ENCODE measurements around the gene LSM3.
"Not testable (repeated sequence)": the region's sequence is repeated elsewhere in the genome, so short reads cannot be mapped to it uniquely, and the experiment has no call there.

The LSM3 gene

DNA sequence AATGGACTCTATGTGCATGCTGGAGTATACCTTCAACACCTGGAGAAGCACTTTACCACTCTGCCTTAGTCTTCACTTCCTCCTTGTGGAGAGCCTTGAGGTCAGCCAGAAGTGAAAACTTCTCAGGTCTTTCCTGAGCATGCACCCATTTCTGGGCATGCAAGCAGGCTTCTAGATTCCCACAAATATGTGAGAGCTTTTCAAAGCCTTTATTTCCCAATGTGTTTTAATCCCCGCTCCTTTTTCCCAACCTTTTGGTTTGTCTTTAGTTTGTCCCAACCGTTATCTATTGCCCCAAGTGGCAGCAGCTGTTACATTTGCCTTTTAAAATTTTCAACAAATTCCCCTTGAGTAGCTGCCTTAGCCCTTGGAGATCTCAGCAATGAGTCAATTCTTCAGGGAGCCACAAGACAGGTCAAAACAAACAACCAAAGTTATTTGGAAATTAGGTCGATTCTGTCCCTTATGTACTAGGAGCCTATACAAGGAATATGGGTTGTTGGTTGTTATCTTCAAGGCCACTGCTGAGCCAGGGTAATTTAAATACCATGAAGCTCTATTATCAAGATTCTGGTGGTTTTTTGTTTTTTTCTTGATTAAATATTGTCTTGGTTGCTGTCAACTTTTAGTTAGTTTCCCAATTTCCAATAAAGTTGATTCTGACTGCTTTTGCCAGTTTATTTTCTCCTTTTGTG is 44.4 kb downstream of the LSM3 start:
- no peak for DNase-seq (ENCODE audit: low spot score)

DNA sequence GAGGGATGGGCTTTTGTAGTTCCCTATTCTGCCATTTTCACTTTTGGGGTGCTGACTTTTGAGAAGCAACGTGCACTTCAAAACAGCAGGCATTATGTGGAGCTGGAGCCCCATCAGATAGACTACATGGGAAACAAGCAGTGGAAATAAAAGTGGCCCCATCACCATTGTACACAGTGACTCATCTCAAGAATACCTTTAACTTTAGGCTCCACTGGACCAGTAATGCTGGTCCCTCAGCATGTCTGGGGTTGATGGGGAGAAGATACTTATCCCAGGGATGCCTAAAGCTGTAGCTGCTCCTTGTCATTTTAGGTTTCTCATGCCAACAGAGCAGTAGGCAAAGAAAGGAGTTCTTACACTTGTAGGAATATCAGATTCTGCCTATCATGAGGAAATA is 45.0 kb downstream of the LSM3 start:
- no peak for DNase-seq (ENCODE audit: low spot score)

DNA sequence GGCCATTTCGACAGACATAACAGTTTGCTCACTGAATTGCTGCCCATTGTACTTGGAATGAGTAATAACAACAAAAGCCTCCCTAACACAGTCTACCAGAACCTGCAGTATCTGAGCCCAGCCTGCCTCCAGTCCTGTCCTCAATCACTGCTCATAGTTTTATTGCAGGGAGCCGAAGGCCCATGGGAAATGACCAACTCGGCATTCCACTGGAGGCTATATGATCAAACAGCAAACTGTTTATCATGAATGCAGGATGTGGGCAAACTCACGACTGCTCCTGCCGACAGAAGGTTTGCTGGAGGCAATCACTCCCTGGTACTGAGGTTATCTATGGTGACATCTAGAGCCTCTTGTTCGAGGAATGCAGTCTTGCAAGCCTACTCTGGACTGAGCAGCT is 46.3 kb downstream of the LSM3 start:
- no peak for DNase-seq (ENCODE audit: low spot score)

DNA sequence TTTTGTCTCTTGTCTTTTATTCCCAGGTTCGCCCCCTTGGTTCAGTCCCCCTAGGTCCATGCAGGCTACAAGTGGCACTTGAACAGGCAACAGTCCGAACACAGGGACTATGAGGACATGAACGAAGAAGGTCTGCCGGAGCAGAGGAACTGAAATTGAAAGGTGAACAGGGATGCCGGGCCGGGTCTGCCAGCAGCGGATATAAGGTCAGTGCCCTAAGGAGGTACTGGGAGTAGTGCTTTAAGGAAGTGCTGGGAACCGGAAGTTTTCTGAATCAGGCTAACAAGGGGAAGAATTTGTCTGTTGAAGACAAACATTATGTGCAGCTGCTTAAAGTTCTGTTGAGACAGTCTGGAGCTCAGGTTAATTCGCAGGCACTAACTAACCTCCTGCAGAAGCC is 46.8 kb downstream of the LSM3 start:
- no peak for DNase-seq (ENCODE audit: low spot score)

DNA sequence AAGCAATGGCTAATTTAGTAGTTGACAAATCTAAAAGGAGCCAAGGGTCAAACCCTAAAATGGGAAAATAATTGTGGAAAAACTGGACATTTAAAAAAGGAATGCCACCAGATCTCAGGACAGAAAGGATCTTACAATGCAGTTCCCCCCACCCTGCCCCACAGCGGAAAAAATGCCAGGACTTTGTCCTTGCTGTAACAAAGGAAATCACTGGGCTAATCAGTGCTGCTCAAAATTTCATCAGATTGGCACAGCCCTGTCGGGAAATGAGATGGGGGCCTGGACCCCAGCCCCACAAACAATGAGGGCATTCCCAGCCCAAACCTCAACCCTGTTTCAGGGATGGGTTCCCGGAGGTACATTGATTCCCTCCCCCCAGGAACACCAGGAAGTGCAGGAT is 47.7 kb downstream of the LSM3 start:
- DNase-seq (ENCODE audit: low spot score) = not testable (repeated sequence)

DNA sequence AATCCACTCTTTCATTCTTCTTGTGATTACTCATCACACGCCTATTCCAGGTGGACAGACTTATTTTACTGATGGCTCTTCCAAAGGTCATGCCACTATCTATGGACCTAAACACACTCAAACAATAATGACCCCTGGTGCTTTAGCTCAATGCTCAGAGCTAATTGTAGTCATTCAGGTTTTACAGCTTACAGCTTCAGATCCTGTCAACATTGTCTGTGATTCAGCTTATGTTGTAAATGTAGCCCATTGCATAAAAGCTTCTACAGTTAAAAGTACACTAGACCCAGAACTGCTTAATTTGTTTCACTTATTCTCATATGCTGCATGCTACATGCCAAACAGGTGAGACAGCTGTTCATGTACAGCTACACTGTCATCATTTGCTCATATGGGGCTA is 49.2 kb downstream of the LSM3 start:
- DNase-seq (ENCODE audit: low spot score) = no peak

DNA sequence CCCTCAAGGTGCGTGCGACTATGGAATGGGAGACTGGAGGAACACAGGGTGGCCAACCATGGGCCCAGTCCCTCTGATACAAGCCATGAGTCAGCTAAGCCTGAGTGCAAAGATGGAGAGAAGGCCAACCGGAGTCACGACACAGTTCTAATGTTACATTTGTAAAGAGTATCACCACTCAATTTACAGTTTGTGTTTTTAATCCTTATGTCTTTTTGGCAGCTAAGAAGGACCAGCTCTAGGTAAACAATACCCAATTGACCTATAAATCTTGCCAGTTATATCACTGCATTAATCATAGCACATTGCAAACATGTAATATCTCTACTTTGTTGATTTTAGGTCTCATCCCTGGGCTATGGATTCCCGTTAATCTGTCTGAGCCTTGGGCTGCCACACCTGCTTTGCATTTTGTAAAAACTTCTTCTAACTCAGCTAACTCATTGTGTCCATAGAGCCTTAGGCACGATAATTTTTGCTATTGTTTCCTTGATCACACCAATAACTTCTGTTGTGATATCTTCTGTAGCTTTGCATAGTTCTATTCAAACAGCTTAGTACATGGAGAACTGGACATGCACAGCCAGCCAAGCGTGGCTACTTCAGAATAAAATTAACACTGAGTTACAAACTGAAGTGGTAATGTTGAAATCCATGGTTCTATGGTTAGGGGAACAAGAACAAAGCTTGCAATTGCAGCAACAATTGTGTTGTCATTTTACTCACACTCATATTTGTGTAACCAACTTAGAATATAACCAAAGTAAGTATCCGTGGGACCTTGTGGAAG is 50.3 kb downstream of the LSM3 start:
- no peak for DNase-seq (ENCODE audit: low spot score)

DNA sequence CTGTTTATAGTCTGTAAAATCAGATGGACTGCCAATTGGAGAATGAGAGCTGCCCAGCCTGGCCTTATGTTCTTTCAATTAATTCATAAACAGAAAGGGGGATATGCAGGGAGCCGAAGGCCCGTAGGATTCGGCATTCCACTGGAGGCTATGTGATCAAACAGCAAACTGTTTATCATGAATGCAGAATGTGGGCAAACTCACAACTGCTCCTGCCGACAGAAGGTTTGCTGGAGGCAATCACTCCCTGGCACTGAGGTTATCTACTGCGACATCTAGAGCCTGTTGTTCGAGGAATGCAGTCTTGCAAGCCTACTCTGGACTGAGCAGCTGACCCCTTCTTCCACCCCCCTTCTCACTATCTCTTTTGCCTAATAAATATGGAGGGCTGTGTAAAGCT is 51.1 kb downstream of the LSM3 start:
- DNase-seq (ENCODE audit: low spot score) = not testable (repeated sequence)

DNA sequence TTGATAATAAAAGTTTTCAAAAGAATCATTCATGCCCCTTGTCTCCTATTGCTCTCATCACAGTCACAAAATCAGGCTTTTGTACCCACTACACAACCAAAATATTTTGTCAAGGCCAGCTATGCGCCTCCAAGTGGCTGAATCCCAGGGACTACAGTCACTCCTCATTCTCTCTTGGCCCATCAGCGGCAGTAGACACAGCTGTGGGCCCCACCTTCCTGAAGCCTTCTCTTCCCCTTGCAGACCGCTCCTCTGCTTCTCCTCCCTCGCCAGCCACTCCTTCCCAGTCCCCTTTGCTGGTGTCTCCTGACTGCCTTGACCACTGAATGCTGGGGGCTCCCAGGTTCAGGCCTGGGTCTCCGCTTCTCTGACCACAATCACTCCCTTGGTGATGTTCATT is 52.1 kb downstream of the LSM3 start:
- DNase-seq (ENCODE audit: low spot score) = no peak

DNA sequence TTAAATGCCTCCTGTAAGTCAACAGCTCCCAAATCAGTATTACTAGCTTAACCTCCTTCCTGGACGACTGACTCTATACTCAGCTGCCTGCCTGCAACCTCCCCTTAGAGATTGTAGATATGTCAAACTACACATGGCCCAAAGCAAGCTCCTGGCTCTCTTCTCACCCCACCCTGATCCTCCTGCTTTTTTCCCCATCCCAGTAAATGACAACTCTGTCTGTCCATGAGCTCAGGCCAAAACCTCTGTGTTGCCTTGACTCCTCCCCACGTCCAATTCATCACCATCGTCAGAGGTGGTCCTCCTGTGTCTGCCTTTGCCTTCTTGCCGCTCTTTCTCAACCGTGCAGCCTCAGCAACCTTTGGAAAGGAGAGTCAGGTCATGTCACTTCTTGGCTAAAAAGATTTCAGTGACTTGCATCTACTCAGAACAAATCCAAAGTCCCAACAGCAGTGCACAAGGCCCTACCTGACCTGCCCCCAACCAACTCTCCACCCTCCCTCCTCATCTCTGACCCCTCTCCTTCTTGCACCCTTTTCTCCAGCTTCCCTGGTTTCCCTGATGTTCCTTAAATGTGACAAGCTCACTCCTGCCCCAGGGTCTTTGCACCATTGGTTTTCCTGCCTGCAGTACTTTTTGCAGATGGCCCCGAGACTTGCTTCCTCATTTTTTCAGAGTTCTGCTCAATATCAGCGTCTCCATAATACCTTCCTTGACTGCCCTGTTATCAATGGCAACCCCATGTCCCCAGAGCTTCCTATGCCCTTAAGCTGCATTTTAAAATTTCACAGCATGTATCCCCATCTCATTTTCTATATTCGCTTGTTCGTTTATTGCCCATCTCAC is 52.8 kb downstream of the LSM3 start:
- DNase-seq (ENCODE audit: low spot score) = no peak

DNA sequence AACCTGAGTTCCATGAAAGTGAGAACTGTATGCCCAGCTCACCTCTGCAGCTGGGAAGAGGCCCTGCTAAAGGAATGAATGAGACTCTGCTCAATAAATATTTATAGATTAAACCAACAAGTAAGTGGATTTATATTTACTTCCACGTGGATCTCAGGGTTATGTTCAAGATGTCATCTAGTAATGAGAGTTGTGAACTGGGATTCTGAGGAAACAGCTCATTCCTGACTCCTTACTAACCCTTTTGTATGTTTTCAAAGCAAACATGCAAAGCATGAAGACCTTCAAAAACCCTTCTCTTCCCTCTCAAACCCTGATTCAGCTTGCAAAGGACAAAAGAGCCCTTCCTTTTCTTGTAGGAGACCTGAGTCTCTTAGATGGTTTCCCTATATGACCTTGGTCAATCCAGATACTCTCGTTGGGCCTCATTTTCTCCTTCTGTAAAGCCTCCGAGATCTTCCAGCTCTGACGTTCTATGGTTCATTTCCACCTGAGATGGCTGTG is 53.4 kb downstream of the LSM3 start:
- no peak for DNase-seq (ENCODE audit: low spot score)

DNA sequence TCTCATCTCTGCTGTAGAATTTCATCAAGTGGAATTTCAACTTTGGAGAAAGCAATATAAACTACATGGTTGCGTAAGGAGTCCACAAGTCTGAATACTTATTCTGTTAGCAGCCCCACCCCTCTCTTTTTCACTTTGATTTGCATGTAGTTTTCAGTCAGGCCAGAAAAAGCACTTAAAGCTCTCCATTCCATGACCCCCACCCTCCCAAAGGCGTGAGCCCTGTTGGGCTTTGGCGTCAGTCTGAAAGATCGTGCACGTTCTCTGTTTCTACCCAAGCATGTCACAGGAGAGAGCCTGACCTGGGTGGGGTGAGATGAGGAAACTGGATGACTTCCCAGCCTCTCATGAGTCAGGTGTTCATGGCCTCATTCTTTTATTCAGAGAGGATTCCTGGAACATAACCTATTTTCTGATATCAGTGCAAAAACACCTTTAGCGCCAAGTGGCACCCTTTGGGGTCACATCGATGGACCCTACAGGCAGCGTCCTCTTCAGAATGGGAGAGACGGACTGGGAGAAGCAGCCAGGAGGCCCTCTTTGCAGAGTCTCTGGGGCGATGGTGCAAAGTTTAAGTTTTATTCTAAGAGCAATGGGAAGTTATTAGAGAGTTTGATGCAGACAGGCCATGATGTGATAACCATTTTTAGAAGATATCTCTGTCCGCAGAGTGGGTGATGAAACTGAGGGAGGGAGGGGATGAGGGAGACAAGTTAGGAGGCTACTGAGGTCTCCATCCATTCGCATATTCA is 55.8 kb downstream of the LSM3 start:
- DNase-seq (ENCODE audit: low spot score) = no peak

DNA sequence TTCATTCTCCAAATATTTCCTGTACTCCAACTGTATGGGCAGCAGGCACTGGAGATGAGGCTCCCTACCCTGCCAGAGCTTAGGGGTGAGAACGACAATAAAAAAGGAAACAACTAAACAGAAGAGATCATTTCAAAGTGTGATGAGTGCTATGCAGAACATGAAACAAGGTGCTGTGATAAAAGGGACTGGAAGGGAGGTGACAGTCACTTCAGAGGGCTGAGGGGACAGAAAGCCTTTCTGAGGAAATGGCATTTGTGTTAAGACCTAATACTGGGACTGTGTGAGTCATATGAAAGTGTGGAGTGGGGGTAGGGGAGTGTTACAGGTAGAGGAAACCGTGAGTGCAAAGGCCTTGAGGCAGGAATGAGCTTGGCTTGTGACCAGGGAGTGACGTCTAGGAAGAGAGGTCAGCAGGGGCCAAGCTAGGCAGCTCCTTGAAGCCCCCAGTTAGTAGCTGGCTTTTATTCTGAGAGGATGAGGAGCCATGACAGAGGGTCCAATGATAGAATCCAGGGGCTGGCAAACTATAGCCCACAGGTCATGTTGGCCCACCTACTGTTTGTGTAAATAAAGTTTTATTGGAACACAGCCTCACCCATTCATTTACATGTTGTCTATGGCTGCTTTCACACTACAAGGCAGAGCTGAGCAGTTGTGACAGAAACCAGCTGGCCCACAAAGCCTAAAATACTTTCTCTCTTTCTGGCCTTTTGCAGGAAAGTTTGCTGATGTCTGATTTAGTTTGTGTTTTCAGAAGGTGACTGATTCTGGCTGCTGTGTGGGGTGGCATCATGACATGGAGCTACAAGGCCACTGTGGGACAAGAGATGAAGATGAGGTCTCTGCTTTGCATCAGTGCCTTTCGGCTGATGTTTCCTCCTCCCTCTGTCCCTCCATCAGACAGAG is 56.6 kb downstream of the LSM3 start:
- no peak for DNase-seq (ENCODE audit: low spot score)

DNA sequence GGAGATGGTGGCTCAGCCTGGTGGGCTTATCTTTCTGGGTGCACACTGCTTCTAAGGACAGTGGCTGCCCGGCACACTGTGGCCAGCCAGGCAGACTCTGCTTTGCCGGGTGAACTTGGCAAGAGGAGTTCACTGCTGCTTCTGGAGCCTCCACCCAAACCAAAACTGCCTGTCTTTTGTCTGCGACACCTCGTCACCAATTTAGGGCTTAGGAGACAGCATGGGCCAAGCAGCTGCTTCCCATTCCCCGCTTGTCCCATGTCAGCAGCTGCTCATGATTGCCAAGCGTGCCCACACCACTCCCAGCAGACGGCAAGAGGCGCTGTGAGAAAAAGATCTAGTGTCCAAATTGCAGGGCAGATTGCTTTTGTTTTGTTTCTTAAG is 57.3 kb downstream of the LSM3 start:
- no peak for DNase-seq (ENCODE audit: low spot score)

DNA sequence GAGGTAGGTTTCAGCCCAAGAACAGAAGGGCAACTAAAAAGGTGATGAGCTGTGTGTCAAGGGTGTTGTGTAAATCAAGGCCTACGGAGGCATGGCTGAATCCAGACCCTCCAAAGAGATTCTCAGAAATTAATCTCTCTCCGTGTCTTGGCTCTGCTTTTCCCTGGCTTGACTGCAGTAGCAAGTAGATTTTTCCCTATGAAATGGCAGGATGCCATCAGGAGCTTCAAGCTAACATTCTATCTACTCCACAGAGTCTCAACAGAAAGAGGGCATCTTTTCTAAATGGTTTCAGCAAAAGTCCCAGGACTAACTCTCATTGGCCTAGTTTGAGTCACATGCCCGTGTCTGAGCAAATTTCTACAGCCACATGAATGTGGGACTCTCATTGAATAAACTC is 58.3 kb downstream of the LSM3 start:
- no peak for DNase-seq (ENCODE audit: low spot score)

DNA sequence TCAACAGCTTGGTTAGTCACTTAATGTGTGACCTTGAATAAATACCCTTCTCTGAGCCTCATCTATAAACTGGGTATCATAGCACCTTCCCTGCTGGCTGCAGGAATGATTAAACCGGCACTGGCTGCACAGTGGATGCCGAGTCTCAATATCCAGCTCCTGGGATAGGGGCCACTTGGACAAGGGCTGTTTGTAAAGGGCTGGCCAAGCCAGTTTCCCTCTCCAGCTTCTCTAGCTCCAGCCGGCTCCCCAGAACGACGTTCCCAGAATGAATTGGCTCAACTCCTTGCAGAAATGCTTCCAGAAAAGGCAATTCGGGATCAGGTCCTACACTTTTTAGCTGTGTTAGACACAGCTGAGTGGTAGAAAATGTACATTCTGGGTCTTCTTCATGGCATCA is 58.8 kb downstream of the LSM3 start:
- DNase-seq (ENCODE audit: low spot score) = no peak

DNA sequence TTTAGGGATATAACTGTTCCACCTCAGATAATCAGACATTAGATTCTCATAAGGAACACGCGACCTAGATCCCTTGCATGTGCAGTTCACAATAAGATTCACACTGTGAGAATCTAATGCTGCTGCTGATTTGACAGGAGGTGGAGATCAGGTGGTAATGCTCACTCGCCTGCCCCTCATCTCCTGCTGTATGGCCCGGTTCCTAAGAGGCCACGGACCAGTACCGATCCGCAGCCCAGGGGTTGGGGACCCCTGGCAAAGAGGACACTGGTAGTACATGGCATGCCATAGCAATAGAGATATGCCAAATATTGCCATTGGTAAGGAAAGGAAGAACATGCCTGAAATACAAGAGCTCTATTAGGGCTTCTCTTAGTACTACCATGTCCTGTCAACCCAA is 59.7 kb downstream of the LSM3 start:
- DNase-seq (ENCODE audit: low spot score) = no peak

DNA sequence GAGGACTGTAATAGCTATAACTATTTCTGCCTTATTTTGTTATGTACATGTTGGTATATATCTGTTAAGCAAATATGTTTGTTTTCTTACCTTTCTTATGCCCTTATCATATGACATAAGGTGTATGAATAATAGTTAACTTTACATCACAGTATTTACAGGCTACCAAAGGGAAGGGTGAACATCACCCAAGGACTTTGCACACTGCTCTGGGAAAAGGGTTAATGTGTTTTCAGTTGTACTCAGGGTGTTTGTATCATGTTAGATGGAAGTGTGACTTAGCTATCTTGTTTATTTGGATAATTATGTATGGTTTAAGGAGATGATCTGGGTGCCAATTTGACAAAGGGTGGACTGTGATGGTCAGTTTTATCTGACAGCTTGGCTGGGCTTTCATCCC is 60.3 kb downstream of the LSM3 start:
- DNase-seq (ENCODE audit: low spot score) = no peak

DNA sequence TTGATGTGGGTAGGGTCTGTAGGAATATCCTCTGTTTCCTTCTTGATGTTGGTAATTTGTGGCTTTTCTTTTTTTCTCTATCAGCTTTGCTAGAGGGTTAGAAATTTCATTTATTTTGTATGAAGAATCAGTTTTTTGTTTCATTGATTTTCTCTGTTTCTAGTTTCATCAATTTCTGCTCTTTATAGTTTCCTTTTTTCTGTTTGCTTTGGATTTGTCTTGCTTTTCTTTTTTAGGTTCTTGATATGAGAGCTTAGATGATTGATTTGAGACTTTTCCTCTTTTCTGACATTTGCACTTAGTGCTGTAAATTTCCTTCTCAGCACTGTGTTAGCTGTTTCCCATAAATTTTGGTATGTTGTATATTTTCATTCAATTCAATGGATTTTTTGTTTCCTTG is 61.3 kb downstream of the LSM3 start:
- no peak for DNase-seq (ENCODE audit: low spot score)

DNA sequence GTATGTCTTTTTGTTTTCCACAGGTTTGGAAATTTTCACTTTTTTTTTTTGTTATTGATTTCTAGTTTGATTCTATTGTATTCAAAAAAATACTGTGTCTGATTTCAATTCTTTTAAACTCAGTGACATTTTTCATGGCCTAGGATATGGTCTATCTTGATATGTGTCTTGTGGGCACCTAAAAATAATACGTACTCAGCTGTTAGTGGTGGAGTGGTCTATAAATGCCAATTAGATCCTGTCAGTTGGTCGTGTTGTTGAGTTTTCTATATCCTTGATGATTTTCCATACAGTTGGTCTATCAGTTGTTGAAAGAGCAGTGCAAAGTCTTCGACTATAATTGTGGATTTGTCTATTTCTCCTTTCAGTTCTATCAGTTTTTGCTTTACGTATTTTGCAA is 61.7 kb downstream of the LSM3 start:
- no peak for DNase-seq (ENCODE audit: low spot score)

DNA sequence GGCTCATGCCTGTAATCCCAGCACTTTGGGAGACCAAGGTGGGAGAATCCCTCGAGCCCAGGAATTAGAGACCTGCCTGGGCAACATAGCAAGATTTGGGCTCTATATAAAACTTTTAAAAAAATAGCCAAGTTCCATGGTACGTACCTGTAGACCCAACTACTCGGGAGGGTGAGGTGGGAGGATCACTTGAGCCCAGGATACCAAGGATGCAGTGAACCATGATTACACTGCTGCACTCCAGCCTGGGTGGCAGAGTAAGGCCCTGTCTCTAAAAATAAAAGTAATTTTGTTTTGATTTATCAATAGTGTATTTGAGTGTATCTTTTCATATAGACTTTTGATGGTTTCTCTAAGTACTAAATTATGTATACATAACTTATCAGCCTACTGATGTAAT is 63.1 kb downstream of the LSM3 start:
- DNase-seq (ENCODE audit: low spot score) = no peak

All from CD4-positive, alpha-beta T cell treated with Interleukin-2 at 100 ng/mL for 4 hours (primary cell).